Vagina (tissue), 2 donors: ENCODE data around the gene ETS1. TPM values are rescaled to one million over a fixed set of nuclear protein-coding genes. Genes with fewer than 3 reads are reported as not detected.

Experiments used
- DNase-seq, 2 donors: peaks; one replicate each; pipeline ENCODE4 v3.0.0-alpha.2; 2017; ENCODE audit errors: extremely low spot score in 2 of 2
- H3K27ac ChIP-seq: fragments of 200-600 bp; sonication (generic); one replicate; pipeline ENCODE4 v1.5.1; 2019
- H3K27me3 ChIP-seq: fragments of 200-600 bp; sonication (generic); one replicate; pipeline ENCODE4 v1.5.1; 2019
- H3K36me3 ChIP-seq, 2 donors: fragments of 200-600 bp; sonication (generic); one replicate each; pipeline ENCODE4 v1.5.1; 2017 to 2019
- H3K4me1 ChIP-seq: fragments of 200-600 bp; sonication (generic); one replicate; pipeline ENCODE4 v1.5.1; 2019
- H3K4me3 ChIP-seq, 2 donors: fragments of 200-600 bp; sonication (generic); 1 replicate in 1 of 2; 2 replicates in 1 of 2; pipeline ENCODE4 v1.5.1; 2016 to 2019
- H3K9me3 ChIP-seq: fragments of 200-600 bp; sonication (generic); one replicate; pipeline ENCODE4 v1.5.1; 2019
- CTCF ChIP-seq, 3 experiments: fragments of 450-650 bp in 2 of 3; fragments of 200-600 bp in 1 of 3; sonication (generic) in 1 of 3; IDR thresholded peaks; one replicate each; pipeline ENCODE4 v1.5.1; 2017 to 2019; ENCODE audit warnings: antibody characterized with exemption in 3 of 3, mild to moderate bottlenecking in 2 of 3, moderate library complexity in 2 of 3
- POLR2A ChIP-seq, 2 donors: fragments of 450-650 bp; IDR thresholded peaks; one replicate each; pipeline ENCODE4 v1.6.1; 2017; ENCODE audit warnings: antibody characterized with exemption in 2 of 2, mild to moderate bottlenecking in 2 of 2, moderate library complexity in 2 of 2
- POLR2AphosphoS5 ChIP-seq, 2 donors: sonication (generic); formaldehyde crosslinking; IDR thresholded peaks; one replicate each; pipeline ENCODE4 v1.9.0; 2017; ENCODE audit warnings: antibody characterized with exemption in 2 of 2, mild to moderate bottlenecking in 2 of 2, low read depth in 1 of 2; ENCODE audit not compliant: insufficient read depth in 1 of 2
- intact Hi-C: fragments of 100-400 bp; cut with DNase I; formaldehyde crosslinking; loops from one replicate; pipeline ENCODE4 v1.15.1; 2023
- total RNA-seq: library from RNA; depleted of rRNA; stranded (reverse); fragments of >200 nt; gene quantifications from one replicate; pipeline ENCODE4 v1.2.3, GENCODE V29; 2016

Gene ETS1
- total RNA-seq, 1 donor from 2014 or later, result 51.6 TPM

GRCh38 chr11:128592454-128592853 lies 5.1 kb upstream of the ETS1 start:
- no peak overlapping the region for H3K27ac ChIP-seq
- no peak for DNase-seq
- H3K4me1 ChIP-seq, result no peaks in the 10 kb centered on the region
- H3K36me3 ChIP-seq, result no peaks in the 10 kb centered on the region
- H3K4me3 ChIP-seq, result no peak overlapping the region
- intact Hi-C loops, result no loop called here
- TF ChIP-seq POLR2AphosphoS5 (IDR thresholded peaks at IDR 0.05; ENCODE audit: insufficient read depth in 1 of 2, low read depth in 1 of 2) (no peak), POLR2A (IDR thresholded peaks at IDR 0.05) (no peak), CTCF (IDR thresholded peaks at IDR 0.05) (no peak)
- no peaks in the 10 kb centered on the region for H3K27me3 ChIP-seq
- H3K9me3 ChIP-seq, result no peaks in the 10 kb centered on the region

- Histone ChIP-seq H3K27me3 (no peaks in the 10 kb centered on the region), H3K4me1 (no peaks in the 10 kb centered on the region), H3K9me3 (no peaks in the 10 kb centered on the region), H3K4me3 (no peak overlapping the region), H3K27ac (no peak overlapping the region), H3K36me3 (no peaks in the 10 kb centered on the region)
- no peak for TF ChIP-seq CTCF (IDR thresholded peaks at IDR 0.05)
- TF ChIP-seq POLR2A (IDR thresholded peaks at IDR 0.05), result no peak
- TF ChIP-seq POLR2AphosphoS5 (IDR thresholded peaks at IDR 0.05; ENCODE audit: insufficient read depth in 1 of 2, low read depth in 1 of 2), result no peak
- DNase-seq, result no peak
- intact Hi-C loops, result no loop called here
Measured at GRCh38 chr11:128590587-128590986, 3.2 kb upstream of the ETS1 start.

- H3K9me3 ChIP-seq, result no peaks in the 10 kb centered on the region
- no peaks in the 10 kb centered on the region for H3K27me3 ChIP-seq
- H3K27ac ChIP-seq, result no peak overlapping the region
- no peaks in the 10 kb centered on the region for H3K36me3 ChIP-seq
- H3K4me3 ChIP-seq, result no peak overlapping the region
- TF ChIP-seq POLR2AphosphoS5 (IDR thresholded peaks at IDR 0.05; ENCODE audit: insufficient read depth in 1 of 2, low read depth in 1 of 2) (no peak), CTCF (IDR thresholded peaks at IDR 0.05) (no peak), POLR2A (IDR thresholded peaks at IDR 0.05) (no peak)
- intact Hi-C loops, result no loop called here
- no peaks in the 10 kb centered on the region for H3K4me1 ChIP-seq
- DNase-seq, result no peak
Measured at GRCh38 chr11:128589998-128590397, 2.6 kb upstream of the ETS1 start.

- H3K27ac ChIP-seq, result no peak overlapping the region
- H3K4me3 ChIP-seq, result no peak overlapping the region
- no peaks in the 10 kb centered on the region for H3K9me3 ChIP-seq
- no peak for DNase-seq
- no peaks in the 10 kb centered on the region for H3K4me1 ChIP-seq
- TF ChIP-seq POLR2A (IDR thresholded peaks at IDR 0.05), result no peak
- H3K36me3 ChIP-seq, result no peaks in the 10 kb centered on the region
- intact Hi-C loops, result no loop called here
- H3K27me3 ChIP-seq, result no peaks in the 10 kb centered on the region
Measured at GRCh38 chr11:128588093-128588492, 735 bp upstream of the ETS1 start.

GRCh38 chr11:128586689-128587088 lies 669 bp downstream of the ETS1 start:
- H3K4me3 ChIP-seq, result peak overlapping the region in 1 of 2 donors; percentile 3
- no peak for DNase-seq
- no peaks in the 10 kb centered on the region for H3K36me3 ChIP-seq
- intact Hi-C loops, result no loop called here
- H3K27me3 ChIP-seq, result no peaks in the 10 kb centered on the region
- no peaks in the 10 kb centered on the region for H3K9me3 ChIP-seq
- peaks cover 2% of the 10 kb centered on the region for H3K4me1 ChIP-seq
- TF ChIP-seq POLR2A (IDR thresholded peaks at IDR 0.05) (no peak), CTCF (IDR thresholded peaks at IDR 0.05) (no peak), POLR2AphosphoS5 (IDR thresholded peaks at IDR 0.05; ENCODE audit: insufficient read depth in 1 of 2, low read depth in 1 of 2) (no peak)
- no peak overlapping the region for H3K27ac ChIP-seq
